SHP77 treated with DMSO at 0.1 percent for 48 hours (cell line): ENCODE measurements around the gene DNAH10.
"Not testable (repeated sequence)": the region's sequence is repeated elsewhere in the genome, so short reads cannot be mapped to it uniquely, and the experiment has no call there.

Experiments used
- DNase-seq: peaks from one replicate; lab custom pipeline; 2025; lab: John Stamatoyannopoulos, UW

DNAH10 gene

DNA sequence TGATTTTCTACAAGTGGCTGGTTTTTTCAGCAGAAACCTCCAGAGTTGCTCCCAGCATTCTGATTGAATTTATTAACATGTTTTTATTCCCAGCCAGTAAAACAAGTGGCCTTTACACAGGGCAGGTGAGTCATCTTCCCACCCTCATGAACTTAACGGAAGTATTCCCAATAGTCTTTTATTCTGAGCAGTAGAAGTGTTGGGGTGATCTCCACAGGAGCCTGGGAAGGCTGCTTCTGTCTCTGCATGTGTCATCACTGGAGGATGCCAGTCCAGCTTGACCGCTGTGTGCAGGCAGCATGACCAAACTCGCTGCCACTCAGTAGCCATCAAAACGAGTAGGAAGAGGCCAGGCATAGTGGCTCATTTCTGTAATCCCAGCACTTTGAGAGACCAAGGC is 13.4 kb upstream of the DNAH10 start:
- DNase-seq = no peak

DNA sequence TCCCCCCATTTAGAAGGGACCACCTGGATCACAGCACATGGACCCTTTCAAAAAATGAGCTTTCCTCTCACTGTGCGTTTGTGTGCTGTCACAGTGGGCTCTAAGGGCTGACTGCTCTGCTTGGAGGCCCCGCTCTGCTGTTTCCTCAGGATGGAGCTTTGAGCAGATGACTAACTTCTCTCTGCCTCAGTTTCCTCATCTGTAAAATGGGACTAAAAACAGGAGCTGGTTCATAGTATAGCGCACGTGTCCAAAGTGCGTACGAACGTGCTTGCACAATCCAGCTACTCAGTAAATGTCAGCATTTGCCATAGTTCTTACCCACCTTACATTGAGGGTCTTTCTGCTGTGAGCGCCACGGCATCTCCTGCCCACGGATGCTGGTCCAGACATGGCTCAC is 12.7 kb upstream of the DNAH10 start:
- no peak for DNase-seq

DNA sequence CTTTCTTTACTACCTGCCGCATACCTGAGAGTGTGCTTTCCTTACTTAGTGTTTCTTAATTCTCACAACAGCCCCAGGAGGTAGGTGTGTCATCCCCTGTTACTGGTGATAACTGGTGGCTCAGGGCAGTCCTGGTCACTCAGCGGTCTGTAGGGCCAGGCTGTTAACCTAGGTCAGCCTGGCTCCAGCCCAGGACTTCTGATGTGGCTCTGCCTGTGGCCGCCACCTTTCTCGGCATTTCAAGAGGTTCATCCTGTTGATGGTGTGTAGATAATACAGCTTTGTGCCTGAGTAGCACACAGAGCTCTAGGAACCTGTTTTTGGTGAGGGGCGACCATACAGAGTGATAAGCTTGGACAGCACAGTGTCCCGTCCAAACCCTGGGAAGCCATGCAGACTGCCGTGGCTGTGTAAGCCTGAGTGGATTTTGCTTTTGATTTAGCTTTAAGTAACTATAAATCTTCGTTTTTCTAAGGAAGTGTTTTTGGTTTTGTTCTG is 11.9 kb upstream of the DNAH10 start:
- DNase-seq = no peak

DNA sequence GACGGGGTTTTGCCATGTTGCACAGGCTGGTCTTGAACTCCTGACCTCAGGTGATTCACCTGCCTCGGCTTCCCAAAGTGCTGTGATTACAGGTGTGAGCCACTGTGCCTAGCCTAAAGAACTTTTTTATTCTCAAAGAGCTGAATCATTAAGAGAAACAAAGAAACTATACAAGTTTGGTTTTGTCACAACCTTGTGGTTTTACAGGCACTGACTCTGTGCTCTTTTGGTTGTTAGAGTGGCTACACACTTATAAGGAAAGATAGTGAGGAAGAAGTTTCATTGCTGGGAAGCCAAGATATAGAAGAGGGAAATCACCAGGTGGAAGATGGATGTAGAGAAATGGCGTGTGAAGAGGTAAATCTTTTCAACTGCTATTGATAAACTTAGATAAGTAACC is 10.1 kb upstream of the DNAH10 start:
- no peak for DNase-seq

DNA sequence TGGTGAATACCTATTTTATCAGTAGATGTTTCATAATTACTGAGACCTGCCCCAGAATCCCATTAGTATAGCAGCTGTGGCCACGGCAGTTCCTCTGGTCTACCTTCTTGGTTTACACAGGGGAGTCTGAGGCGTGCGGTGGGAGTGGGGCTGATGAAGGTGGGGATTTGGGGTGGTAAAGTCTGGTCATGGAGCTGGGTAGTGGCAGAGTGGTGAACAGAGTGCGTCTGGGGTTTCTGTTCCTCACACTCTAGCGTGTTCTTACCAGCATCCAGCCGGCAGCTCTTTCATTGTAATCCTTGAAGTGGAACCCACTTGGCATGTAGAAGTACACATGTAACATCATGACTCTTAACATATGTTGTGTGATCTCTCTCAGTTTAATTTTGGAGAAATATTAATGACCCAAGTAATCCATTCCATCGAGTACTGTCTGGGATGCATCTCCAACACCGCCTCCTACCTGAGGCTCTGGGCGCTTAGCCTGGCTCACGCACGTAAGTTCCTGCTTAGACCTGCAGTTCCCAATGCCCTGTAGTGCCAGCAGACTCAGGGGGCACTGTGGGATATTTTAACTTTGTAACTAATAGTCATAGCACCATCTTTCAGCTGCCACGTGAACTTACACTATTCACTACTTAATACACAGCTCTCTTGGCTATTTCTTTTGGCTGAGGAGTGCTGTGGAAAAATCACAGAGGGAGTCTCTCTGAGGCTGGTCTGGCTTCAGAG is 7.9 kb upstream of the DNAH10 start:
- DNase-seq = no peak

DNA sequence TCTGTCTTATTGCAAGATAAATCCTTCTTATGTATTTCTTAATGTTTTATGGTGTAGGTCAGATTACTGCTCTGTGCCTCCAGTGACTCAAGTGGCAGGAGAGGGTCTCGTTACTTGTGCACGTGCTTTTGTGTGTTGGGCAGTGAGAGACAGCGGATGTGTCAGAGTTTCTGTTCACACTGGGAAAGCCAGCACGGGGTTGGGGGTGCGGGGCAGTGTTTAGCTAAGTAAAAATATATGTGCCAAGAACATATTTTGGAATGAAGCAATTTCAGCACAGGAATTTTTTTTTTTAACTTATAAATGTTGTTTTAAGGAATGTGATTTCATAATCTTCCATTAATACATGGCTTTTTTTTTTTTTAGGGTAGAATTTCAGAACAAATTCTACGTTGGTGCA is 4.5 kb upstream of the DNAH10 start:
- DNase-seq = no peak

DNA sequence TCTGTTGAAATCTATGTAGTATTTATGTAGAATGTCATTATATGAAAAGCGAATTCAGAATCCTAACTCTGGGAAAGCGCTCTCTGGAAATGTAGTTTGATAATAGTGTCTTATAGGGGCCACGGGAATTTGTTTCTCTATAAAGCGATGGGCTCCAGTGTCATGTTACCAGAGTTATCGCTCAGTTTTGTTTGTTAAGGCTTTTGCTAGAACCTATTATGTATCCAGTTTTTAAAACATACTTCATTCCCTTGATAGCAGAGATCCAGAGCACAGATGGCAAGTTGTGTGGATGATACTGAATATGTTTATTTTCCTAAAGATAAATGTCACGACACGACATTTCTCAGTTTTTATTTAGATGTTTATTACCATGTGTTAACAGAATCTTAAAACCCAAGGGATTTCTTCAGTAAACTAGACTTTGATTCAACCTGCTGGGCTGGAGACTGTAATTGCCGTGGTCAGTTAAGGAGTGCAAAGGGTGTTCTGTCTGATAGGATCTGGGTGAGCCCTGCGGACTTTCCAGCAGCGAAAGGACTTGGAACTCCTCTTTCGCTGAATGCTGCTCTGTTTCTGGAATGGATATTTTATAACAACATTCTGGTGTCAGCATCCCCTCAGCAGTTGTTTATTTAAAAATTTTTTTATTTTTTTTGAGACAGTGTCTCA is 1.7 kb upstream of the DNAH10 start:
- no peak for DNase-seq

DNA sequence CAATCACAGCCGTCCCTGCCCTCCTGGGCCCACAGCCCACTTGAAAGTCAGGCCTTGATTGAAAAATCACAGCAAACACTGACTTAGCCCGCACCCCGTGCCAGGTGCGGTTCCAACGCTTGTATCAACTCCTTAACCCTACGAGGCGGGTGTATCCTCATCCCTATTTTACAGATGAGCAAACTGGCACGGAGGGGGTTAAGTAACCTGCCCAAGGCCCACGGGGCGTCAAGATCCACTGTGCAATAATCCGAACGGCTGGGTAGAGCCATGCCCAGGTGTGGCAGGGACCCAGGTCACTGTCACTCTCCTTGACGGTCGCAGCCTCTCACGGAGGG is 583 bp downstream of the DNAH10 start:
- DNase-seq = no peak

DNA sequence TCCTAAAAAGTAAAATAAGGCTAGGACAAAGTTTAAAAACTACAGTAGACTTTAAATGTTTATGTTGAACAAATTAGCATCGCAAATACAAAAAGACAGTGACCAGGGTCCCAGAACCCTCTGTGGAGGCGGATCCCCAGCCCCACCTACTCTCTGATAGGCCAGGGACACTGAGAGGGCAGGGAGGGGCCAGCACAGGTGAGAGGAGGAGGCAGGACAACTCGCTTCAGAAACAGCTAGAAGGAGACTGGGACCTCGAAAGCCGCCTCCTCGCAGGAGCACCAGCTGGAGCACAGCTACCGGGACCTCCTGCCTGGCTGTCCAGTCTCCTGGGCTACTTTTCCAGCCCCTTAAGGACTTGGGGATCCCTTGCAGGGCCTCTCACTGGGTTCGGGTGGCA is 992 bp downstream of the DNAH10 start:
- DNase-seq = no peak

DNA sequence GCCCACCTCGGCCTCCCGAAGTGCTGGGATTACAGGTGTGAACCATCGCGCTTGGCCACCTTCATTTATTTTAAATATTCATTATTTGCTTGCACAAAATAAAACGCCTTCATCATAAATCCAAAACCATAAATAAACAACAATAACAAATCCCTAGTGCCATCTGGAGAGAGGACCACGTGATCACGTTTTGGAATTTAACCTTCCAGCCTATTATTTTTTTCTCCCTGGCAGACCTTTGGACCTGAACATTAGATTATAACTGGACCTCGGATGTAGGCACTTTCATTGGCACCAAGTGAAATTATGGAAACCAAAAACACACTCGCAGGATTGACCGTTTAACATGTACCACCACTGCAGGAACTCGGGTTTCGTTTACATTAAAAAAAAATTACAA is 2.0 kb downstream of the DNAH10 start:
- DNase-seq = no peak

DNA sequence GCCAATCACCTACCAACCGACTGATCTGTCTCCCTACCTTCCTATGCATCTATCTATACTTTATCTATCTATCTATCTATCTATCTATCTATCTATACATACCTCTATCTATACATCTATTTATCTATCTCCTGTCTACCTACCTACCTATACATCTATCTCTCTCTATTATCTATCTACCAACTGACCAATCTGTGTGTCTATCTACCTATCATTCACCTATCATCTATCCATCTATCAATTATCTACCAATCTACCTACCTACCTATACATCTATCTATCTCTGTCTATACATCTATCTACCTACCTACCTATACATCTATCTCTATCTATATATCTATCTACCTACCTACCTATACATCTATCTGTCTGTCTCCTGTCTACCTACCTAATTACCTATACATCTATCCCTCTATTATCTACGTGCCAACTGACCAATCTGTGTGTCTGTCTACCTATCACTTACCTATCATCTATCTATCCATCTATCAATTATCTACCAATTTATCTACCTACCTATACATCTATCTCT is 3.5 kb downstream of the DNAH10 start:
- DNase-seq = no peak

DNA sequence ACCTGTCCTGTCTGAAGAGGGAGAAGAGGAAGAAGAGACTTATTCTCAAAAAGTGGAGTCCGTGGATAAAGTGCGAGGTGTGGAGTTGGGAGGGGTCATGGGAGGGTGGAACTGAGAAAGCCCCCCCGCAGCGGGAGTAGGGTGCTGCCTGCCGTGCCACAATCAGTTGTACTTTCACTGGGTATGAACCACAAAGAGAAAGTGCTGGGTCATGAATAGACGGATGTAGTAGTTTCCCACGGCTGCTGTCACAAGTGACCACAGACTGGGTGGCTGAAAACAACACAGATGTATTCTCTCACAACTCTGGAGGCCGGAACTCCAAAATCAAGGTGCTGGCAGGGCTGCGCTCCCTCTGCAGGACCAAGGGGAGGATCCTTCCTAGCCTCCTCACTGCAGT is 5.5 kb downstream of the DNAH10 start:
- no peak for DNase-seq

DNA sequence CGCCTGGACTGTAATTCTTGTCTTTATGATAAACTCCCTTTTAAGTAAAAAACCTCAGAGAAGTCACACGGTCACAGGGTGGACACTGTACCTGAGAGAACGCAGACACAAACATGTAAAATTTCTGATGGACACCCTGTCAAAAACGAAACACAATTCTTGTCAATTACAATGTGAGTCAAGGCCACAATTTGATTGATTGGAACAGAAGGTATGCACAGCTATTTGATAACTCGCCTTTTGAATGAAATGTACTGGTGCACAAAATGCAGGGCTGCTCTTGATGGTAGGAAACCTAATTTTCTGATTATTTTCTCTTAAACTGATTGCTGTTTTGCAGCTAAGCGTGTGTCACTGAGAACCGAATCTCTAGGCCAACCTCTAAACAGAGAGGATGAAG is 9.2 kb downstream of the DNAH10 start:
- DNase-seq = no peak

DNA sequence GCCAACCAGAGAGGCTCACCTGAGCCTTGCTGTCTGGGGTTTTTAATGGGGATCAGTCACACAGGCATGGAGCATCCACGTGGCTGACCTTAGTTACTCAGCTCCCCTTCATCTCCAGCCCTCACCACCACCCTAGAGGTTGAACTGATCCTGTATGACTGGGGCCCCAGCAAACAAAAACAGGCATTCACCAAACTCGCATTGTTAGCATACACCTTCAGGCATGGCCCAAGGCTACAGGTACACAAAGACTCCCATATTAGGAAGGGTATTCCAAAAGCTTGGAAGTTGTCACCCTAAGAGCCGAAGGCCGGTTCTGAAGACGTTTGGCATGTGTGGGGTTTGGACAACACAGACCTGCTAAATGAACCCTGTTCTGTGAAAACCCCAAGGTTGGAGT is 10.0 kb downstream of the DNAH10 start:
- DNase-seq = no peak

DNA sequence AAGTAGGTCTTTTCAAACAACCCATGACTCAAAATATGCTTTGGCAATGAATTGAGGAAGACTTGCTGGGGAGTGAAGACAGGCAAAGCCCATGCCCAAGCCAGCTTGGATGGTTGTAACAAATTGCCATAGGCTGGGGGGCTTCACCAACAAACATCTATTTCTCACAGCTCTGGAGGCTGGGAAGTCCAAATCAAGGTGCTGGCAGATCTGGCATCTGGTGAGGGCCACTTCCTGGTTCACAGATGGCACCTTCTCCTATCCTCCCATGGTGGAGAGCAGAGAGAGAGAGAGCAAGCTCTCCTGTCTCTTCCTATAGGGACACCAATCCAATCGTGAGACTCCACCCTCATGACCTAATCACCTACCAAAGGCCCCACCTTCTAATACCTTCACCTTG is 11.3 kb downstream of the DNAH10 start:
- no peak for DNase-seq

DNA sequence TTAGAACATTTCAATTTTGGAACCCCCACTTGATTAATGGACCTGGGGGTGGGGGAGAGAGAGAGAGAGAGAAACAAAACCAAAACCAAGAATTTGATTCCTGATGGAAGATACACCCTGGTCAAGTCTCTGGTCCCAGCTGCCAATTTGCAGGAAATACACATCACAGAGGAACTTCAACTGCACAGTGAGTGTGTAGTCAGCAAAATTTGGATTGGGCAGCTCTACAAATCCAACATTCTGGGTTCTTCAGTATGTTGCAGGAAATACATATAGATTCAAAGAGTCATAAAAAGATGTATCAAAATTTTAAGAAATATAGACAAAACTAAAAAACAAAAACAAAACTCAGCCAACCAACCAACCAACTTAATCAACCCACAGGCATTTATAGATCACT is 17.4 kb downstream of the DNAH10 start:
- no peak for DNase-seq

DNA sequence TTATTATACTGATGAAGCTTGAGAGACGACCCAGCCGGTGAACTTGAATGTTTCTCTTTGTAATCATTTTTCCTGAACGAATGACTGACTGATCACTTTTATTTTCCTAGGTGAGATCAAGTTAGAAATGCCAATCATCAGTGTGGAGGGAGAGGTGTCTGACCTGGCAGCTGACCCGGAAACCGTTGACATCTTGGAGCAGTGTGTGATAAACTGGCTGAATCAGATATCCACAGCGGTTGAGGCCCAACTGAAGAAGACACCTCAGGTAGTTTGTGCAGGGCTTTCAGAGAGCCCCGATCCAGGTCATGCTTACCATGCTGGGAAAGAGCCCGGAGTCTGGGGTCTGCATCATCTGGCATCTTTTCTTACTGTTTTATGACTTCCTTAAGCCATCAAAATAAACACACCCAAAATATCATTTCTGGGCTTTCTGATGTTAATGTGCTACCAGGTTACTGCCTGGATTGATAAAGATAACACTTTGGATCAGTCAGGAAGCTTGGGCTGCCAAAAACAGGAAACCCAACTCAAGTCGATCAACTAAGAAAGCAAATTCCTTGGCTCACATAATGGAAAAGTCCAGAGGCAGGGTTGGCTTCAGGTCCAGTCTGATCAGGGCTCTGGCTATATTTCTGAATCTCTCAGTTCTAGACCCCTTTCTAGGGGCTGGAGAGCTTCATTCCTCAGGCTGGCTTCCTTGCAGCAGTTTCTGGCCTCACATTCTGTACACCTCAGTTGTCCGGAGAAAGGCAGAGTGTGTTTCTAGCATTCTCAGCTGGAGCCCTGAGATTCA is 21.1 kb downstream of the DNAH10 start:
- no peak for DNase-seq

DNA sequence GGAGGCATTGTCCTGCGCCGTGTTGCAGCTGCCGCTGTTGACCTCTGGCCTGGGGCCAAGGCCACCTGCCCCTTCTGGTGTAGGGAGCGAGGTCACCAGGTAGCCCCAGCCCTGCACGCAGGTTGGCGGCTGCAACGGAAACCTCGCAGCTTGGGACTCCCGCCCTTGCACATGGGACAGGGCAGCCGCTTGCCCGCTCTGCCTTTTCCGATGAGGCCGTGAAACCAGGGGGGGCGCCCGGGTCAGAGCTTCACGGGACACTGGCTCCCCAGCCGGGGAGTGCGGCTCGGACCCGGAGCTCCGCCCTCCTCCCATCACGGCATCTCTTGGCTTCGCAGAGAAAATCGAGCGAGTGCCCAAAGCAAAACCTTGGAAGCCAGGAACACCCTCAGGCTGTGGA is 25.4 kb downstream of the DNAH10 start:
- no peak for DNase-seq

DNA sequence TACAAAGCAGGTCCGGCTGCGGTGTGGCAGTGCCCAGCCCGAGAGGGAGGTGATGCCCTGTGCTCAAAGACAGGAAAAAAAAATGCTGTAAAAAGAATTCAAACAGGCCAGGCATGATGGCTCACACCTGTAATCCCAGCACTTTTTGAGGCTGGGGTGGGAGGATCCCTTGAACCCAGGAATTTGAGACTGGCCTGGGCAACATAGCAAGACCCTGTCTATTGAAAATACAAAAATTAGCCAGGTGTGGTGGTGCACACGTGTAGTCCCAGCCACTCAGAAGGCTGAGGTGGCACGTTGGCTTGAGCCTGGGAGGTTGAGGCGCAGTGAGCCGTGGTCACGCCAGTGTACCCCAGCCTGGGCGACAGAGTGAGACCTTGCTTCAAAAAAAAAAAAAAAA is 26.4 kb downstream of the DNAH10 start:
- no peak for DNase-seq

DNA sequence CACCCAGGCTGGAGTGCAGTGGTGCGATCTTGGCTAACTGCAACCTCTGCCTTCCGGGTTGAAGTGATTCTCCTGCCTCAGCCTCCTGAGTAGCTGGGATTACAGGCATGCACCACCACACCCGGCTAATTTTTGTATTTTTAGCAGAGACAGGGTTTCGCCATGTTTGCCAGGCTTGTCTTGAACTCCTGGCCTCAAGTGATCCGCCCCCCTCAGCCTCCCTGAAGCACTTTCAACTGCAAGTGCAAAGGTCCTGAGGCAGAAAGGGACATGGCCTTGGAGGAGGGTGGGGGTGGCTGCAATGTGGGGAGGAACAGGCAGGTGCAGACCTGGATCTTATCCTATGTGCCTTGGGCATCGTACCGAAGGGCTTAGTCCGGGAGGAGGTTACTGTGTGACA is 27.3 kb downstream of the DNAH10 start:
- not testable (repeated sequence) for DNase-seq

DNA sequence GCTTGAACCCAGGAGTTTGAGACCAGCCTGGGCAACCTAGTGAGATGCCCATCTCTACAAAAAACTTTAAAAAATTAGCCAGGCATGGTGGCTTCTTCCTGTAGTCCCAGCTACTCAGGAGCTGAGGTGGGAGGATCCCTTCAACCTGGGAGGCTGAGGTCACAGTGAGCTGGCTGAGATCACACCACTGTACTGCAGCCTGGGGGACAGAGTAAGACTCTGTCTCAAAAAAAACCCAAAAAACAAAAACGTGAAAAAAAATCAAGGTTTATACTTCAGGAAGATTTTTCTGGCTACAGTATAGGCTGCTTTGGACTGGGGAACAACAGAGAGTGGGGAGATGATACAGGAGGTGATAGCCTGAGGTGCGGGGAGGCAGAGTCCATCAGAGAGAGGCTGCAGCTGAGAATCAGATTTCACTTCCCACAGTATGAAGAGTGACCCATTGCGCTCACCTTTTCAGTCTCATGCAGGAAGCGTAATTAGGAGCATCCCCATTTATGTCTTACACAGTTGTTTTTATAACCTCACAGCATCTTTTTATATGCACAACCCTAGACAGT is 28.9 kb downstream of the DNAH10 start:
- no peak for DNase-seq

DNA sequence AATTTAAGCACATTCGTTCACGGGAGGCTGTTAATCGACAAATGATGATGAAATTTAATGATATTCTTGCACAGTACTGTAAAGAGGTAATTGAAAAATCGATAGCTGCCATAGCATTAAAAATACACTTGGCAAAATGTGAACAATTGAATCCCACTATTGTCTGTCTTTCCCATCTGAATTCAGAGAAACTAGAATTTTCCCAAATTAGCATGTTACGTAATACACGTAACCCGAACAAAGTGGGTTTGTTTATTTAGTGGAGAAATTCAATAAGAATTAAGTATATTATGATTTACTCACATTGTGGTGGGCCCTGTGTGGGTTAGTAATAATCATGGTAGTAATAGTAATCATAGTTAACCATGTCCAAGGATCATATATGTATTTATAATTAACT is 31.9 kb downstream of the DNAH10 start:
- DNase-seq = no peak

DNA sequence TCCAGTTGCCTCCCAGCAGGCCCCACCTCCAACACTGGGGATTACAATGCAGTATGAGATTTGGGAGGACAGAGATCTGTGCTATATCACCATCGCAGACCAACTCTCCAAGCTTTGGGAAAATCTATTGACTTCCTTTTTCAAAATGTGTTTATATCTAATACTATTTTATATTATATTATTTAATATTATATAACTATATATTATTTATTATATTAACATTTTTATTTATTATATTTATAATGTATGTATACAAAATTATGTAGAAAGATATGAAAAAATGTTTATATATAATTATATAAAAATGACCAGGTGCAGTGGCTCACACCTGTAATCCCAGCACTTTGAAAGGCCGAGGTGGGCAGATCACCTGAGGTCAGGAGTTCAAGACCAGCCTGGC is 36.4 kb downstream of the DNAH10 start:
- no peak for DNase-seq
